Raji (cell line): Measurements from ENCODE around the gene ARHGAP30.
A peak's percentile ranks its signal among the peaks of the same experiment; 100 is the strongest.

Experiments used
- POLR2A ChIP-seq: IDR thresholded peaks from 2 replicates; pipeline ENCODE4 v1.6.1; 2011; ENCODE audit warnings: low read depth, low read length, control low read depth; ENCODE audit not compliant: insufficient read depth

ARHGAP30 gene

DNA sequence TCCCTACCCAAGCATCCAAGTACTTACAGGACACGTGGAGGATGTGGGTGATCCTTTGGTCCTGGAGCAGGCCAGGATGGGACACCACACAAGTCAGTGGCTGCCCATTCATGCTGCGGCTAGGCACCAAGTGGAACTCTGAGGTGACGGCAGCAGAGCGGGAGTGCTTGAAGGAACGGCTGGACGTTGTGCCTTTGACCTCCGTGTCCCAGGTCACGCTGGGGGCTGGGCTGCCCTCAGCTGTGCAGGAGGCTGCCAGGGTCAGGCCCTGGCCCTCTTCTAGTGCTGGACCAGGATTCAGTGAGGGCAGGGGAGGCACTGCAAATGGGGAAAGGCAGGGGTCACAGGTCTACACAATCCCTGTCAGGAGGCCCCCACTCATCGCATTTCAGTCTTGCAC, 7.7 kb upstream of the ARHGAP30 start:
- no peak for TF ChIP-seq POLR2A

DNA sequence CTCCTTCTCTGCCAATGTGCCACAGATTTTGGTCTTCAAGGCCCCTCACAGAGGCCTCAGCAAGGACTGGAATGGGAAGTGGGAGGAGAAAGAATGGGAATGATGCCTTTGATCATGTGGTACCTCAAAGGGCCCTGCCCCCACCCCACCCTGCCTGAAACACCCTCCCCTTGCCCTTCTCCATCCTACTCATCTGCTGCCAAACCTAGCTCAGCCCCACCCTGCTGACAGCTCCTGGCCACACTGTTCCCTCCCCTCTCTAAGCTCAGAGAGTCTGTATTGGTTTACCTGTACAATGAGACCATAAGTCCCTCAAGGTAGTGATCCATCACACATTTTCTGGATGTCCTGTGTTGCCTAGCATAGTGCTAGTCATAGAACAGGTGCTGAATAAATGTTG, 6.7 kb upstream of the ARHGAP30 start:
- TF ChIP-seq POLR2A, result no peak

DNA sequence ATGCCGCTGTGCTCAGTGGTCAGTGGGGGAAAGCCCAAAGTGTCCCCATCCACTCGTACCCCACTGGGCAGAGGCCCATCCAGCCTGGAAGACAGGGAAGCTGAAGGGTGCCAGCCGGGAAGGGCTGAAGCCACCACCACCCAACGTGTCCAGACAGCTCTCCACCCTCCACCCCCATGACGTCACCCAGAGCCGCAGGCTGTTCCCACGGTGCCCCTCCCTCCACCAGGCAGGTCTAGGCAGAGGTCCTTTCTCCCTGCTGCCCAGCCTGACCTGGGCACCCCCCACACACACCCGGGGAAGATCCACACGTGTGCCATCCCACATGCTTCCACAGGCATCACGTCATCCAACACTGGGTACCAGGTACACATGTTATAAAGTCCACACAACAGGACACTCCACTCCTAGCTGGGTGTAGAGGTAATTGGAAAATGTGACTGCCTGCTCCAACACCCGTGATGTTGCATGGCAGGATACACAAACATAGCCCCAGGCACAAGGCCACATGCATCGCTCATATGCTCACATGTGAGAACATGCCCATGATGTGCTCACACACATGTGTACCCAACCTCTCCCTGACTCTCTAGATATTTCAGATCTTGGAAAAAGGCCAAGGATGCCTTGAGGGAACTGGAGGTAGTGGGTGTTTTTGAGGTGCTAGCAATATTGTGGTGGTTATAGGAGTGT, 5.1 kb upstream of the ARHGAP30 start:
- no peak for TF ChIP-seq POLR2A

DNA sequence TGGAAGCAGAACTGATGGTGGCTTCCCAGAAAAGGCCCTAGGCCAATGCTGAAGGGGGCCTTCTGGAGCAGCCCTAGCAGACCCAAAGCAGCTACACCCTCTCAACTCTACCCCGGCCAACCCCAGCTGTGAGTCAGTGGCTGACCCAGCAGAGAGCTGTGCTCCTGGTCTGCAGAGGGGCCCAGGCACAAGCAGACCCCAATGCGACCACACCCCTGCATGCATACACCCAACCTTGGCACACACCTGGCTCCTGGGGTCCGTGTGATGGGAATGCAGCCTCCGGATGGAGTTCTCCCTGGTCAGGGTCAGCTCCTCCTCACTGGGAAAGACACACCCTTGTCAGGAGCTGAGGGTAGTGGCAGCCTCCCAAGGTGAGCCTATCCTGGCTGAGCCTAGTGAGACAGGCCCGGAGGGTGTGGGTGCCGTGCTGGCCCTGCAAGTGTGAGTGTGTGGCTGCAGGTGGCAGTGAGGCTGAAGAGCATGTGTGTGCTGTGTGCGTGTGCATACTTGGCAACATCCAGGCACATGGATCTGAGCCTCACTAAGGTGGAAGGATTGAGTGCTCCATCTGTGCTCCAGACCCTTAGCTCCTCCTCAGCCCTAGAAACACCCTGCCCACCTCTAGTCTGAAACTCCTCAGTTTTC, 3.9 kb upstream of the ARHGAP30 start:
- no peak for TF ChIP-seq POLR2A

DNA sequence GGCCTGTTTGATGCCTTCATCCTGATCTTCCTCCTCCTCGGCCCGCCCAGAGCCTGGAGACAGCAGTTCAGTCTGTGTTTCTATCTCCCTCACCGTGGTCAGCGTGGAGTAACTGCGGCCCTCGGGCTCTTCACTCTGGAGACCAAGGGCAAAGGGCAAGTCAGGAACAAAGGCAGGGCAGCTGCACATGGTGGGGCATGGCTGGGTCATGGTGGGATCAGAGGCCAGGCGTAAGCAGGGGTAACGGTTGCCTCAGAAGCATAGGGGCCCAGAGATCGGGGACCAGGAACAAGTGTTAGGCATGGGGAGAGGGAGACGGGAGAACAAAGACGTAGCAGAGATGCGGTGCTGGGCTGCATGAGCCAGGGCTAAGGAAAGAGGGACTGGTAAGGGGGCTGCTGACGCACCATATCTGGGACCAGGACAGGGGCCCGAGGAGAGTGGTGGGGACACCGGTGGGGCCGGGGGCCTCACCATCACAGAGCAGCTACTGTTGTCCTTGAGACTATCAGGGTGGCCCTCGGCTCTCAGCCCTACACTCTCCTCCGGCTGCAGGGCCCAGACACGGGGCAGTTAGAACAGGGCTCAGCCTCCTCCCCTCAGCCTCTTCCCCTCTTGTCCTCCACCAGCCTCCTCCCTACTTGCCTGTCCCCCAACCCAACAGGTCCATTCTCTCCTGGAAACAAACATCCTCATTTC, 3.2 kb upstream of the ARHGAP30 start:
- TF ChIP-seq POLR2A, result no peak

DNA sequence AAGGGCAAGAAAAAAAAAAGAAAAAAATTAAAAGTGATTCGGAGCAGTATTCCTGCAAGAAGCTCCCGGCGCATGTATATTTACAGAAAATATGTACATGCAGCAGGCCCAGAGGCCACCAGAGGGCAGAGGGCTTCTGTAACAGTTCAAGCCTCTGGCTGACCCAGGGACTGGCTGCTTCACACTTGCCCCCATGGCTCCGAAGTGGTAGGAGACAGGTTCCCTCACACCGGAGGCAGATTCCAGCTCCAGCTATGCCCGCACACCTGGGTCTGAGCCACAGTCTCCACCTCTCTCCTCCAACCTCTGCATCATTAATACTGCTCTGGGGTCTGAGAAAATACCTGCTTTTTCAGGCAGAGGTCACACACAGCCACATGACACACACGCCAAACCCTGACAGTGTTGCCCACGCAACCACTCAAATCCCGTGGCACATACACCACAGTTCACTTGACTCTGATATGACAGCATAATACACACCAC, 2.2 kb upstream of the ARHGAP30 start:
- no peak for TF ChIP-seq POLR2A

DNA sequence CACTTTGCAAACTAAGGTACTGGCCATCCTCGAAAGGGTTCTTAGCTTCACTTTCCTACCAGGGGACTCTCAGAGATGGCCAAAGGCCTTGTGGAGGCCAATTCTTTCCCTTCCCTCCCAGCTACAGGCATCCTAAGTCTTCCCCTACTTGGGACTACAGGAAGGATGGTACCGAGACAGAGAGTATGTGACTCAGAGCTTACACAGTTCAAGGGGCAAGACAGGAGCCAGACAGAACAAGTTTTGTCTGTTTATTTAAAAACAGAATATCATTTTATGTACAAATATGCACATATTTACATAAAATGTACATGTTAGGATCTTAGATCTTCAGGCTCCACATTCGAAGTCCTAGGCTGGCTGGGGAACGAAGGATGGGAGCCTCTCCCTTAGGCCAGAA, 1.1 kb upstream of the ARHGAP30 start:
- no peak for TF ChIP-seq POLR2A

DNA sequence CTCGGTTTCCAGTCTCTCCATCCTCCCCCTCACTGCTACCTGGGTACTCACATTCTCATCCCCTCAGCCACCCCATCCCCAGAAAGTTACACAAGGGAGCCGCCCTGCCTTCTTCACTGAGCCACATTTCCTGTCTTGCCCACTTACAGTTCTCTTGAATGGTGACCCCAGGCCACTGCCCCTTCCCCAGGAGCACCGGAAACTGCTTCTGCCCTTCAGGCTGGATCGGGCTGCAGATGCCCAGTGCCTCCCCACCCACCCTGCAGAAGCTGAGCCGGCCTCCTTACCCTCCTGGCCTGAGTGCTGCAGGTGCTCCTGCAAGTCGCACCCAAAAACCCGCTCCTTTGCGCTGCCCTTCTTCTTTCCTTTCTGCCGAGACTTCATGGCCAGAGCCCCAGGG, 450 bp downstream of the ARHGAP30 start:
- no peak for TF ChIP-seq POLR2A

DNA sequence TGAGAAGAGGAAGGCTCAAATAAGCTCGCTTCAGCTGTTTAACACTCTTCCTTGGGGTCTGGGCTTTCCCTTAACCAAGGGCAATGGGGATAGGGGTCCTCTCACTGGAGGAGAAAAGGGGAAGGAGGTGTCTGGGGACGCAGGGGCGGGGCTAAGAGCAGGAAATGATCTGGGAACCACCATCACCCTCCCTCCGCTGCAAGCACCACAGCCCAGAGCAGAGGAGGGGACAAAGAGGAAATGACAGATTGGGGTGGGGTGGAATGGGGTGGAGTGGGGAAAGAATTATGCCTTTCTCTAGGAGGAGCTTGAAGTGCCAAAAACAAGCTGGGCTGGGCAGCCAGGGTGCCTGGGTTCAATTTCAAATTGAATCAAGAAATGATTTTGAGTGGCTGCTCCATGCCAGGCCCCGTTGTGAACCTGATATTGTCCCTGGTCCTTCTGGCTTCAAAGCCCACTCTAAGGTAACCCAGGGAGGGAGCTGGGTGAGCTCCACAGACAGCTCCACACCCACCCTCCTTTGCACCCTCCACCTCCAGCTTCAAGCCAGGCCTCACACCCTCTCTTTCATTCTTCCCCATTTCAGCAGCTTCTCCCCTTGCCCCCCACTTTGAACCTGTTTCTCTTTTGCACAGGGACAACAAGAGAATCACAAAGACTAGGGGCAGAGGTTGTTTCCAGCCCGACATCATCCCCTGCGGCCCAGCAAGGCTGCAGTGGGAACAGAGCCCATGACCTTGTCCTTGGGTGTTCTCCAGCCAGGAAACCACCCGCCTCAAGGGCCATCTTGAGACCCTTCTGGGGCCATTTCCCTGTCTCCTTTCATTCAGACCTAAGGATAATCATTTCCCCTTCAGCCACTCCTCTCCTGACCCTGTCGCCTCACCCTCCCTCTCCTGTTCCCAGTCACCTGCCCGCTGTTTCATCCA, 1.1 kb downstream of the ARHGAP30 start:
- TF ChIP-seq POLR2A, result peak; percentile 52

DNA sequence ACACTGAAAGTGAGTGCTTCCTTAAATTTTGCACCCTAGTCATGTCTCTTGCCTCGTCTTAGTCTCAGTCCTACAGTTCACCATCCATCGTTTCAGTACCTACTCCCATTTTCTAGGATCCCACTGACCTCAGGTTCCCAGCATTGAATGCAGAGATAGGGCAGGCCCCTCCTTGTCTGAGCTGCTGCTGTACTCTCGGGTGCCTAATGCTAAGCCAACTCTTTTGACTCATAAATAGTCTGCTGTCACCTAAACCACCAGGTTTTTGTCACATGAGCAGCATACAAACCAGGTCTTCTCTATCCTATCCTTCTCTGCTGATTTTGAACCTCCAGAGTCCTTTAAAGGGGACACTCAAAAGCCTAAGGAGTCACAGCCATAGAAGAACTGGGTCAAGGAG, 3.0 kb downstream of the ARHGAP30 start:
- no peak for TF ChIP-seq POLR2A

DNA sequence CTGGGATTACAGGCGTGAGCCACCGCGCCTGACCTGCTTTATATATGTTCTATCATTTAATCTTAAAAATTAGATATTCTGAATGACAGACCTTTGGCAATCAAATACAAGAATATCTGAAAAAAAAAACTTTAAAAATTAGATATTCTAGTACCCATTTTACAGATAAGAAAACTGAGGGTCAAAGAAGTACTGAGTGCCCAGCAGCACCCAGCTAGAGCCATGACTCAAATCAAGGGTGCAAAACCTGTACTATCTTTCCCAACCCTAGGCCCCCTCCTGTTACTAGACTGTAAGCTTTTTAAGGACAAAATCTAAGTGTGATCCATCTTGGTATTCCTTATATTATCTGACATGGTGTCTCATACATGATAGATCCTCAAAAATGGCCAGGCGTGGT, 8.3 kb downstream of the ARHGAP30 start:
- no peak for TF ChIP-seq POLR2A

DNA sequence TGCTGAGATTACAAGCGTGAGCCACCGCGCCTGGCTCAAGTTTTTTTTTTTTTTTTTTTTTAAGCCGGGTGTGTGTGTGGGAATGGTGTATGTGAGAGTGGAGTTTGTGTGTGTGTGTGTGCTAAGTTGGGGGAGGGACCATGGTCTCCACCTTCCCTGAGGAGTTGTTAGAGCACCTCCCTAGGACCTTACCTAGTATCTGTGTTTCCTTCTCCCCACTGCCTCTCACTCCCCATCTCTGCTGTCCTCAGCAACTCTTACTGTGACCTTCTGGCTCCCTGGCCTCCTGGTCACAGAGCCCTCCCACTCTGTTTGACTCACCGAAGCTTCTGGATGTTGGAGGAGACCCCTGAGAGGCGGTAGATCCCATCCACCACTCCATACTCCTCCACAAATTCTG, 10.4 kb downstream of the ARHGAP30 start:
- TF ChIP-seq POLR2A, result no peak

DNA sequence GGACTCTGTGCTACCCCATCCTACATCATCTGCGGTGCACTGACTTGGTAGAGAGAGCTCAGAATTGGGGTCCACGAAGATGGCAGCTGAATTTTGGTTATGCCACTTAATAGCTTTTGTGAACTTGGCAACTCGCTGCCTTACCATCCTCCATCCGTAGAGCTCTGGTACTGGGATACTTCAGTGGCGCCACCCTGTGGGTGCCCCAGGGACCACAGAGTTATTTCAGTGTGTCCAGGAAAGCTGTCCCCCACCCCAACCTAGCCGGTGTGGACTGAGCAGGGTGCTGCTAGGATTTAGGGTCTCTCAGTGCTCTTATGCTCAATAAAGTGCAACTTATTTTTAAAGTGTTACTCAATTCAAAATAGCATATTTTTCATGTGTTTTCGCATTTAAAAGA, 14.9 kb downstream of the ARHGAP30 start:
- no peak for TF ChIP-seq POLR2A

DNA sequence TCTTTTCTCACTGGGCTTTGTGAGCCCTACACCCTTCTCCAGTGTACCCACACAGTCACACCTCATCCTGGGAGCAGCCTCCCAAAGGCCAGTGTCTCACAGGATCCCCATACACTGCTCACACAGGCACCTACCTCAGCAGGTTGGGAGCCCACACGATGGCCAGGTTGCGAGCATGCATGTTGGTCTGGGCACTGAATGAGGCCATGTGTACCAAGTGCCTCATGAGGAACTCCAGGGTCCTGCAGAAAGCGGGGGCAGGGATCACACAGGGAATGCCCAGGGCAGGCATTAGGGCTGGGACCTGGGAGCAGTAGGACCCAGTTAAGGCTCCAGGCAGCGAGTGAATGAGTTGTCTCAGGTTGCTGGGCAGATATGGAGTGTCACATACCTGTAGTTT, 15.5 kb downstream of the ARHGAP30 start:
- TF ChIP-seq POLR2A, result no peak

DNA sequence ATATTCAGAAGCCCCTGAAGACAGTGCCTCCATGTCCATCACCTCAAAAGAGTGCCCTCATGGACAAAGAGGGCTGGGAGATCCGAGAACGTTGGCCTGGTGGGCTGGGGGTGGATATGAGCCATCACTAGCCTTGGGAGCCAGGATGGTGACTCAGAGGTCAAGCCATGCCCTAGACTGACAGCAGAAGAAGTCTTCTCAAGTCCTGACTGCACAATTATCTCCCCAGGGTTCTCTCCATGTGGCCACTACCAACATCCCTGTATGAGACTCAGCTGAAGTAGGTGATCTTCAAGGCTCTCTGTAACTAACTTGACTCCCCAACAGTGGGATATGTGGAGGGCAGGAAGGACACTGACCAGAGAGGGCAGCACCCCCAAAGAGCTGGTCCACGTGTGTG, 16.8 kb downstream of the ARHGAP30 start:
- TF ChIP-seq POLR2A, result no peak
